PC-9 (cell line): Measurements from ENCODE around the gene SLC10A2. TPM values are rescaled to one million over a fixed set of nuclear protein-coding genes. Genes with fewer than 3 reads are reported as not detected.

Experiments used
- BruUV-seq: library from RNA; stranded (reverse); fragments of 400-500 nt; replicated peaks from 2 replicates; lab custom pipeline; 2021; lab: Mats Ljungman, UMichigan
- CTCF ChIA-PET: fragments of 300-600 bp; sonication (Branson Sonifier 250); formaldehyde crosslinking; loops from one replicate; lab custom pipeline; 2022; ENCODE audit warnings: antibody characterized with exemption; lab: Charles Lee
- POLR2A ChIA-PET: fragments of 300-600 bp; sonication (Branson Sonifier 250); formaldehyde crosslinking; loops from one replicate; lab custom pipeline; 2022; ENCODE audit warnings: antibody characterized with exemption; ENCODE audit not compliant: unreplicated experiment; lab: Charles Lee
- DNase-seq, 2 experiments: peaks; one replicate each; pipeline versions ENCODE4 v3.0.0 to v3.0.0-alpha.2; 2015 to 2022; ENCODE audit warnings: mixed read lengths in 1 of 2
- H2AFZ ChIP-seq: fragments of 200-600 bp; sonication (generic); 2 replicates; pipeline ENCODE4 v1.8.1; 2017; ENCODE audit warnings: antibody characterized with exemption
- H3F3A ChIP-seq: fragments of 200-600 bp; sonication (generic); 2 replicates; pipeline ENCODE4 v1.8.1; 2017; ENCODE audit warnings: antibody characterized with exemption, mild to moderate bottlenecking, low read depth; ENCODE audit not compliant: insufficient read depth
- H3K27ac ChIP-seq: fragments of 200-600 bp; sonication (generic); 2 replicates; pipeline ENCODE4 v1.6.1; 2016; ENCODE audit warnings: mixed run types
- H3K27me3 ChIP-seq: fragments of 200-600 bp; sonication (generic); 2 replicates; pipeline ENCODE4 v1.6.1; 2016; ENCODE audit warnings: low read depth, mixed run types; ENCODE audit not compliant: insufficient read depth
- H3K36me3 ChIP-seq: fragments of 200-600 bp; sonication (generic); 2 replicates; pipeline ENCODE4 v1.6.1; 2016; ENCODE audit warnings: low read depth, mixed run types
- H3K4me1 ChIP-seq: fragments of 200-600 bp; sonication (generic); replicated peaks from 2 replicates; pipeline ENCODE4 v1.6.1; 2016; ENCODE audit warnings: mixed run types; ENCODE audit not compliant: insufficient read depth
- H3K4me2 ChIP-seq: fragments of 200-600 bp; sonication (generic); 2 replicates; pipeline ENCODE4 v1.6.1; 2017; ENCODE audit warnings: mixed run types
- H3K4me3 ChIP-seq: fragments of 200-600 bp; sonication (generic); 2 replicates; pipeline ENCODE4 v1.6.1; 2016; ENCODE audit warnings: mixed run types
- H3K79me2 ChIP-seq: fragments of 200-600 bp; sonication (generic); 2 replicates; pipeline ENCODE4 v1.6.1; 2017; ENCODE audit warnings: low read depth, mixed run types
- H3K9me2 ChIP-seq: fragments of 200-600 bp; sonication (generic); 2 replicates; pipeline ENCODE4 v1.8.1; 2017; ENCODE audit warnings: mild to moderate bottlenecking; ENCODE audit not compliant: insufficient read depth
- H3K9me3 ChIP-seq: fragments of 200-600 bp; sonication (generic); 2 replicates; pipeline ENCODE4 v1.8.1; 2016; ENCODE audit warnings: low read depth; ENCODE audit not compliant: insufficient read depth
- H4K20me1 ChIP-seq: fragments of 200-600 bp; sonication (generic); 2 replicates; pipeline ENCODE4 v1.8.1; 2017; ENCODE audit not compliant: insufficient read depth
- EZH2 ChIP-seq: fragments of 200-600 bp; sonication (generic); IDR thresholded peaks from 2 replicates; pipeline ENCODE4 v1.8.0; 2017; ENCODE audit warnings: antibody characterized with exemption, low read depth
- intact Hi-C: fragments of 100-400 bp; cut with micrococcal nuclease; formaldehyde crosslinking; loops from one replicate; pipeline ENCODE4 v1.10.0; 2022; ENCODE audit not compliant: unreplicated experiment
- total RNA-seq: library from RNA; stranded (reverse); gene quantifications from 2 replicates; pipeline ENCODE4 v1.2.3, GENCODE V29; 2021
- TF ChIP-seq, protein P1 (sequence below): fragments of 200-600 bp; sonication (generic); conservative IDR thresholded peaks from 2 replicates; pipeline ENCODE4 v1.6.1; 2017; ENCODE audit warnings: mixed run types, antibody characterized with exemption, mild to moderate bottlenecking, moderate library complexity

The SLC10A2 gene
- total RNA-seq, 1 experiment from 2014 or later: not detected

DNA sequence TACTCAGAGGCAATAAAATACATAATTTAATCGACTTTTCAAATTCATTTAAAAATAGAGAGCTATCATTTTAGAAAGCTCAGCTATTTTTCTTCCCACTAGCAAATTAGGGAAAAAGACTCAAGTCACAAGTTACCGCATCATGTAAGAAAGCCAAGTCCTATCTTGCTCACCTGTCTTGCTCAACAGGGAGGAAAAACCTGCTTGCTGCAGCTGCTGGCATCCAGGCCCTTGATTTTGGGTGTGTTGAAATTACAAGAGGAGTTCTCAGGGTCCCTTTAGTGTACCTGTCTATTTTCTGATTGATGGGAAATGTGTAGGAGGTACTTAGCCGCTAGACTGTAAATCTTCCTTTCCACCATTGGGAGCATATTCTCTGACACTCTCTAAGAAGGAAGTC, 22.2 kb downstream of the SLC10A2 start:
- TF ChIP-seq EZH2: no peak
- TF ChIP-seq, protein P1, sequence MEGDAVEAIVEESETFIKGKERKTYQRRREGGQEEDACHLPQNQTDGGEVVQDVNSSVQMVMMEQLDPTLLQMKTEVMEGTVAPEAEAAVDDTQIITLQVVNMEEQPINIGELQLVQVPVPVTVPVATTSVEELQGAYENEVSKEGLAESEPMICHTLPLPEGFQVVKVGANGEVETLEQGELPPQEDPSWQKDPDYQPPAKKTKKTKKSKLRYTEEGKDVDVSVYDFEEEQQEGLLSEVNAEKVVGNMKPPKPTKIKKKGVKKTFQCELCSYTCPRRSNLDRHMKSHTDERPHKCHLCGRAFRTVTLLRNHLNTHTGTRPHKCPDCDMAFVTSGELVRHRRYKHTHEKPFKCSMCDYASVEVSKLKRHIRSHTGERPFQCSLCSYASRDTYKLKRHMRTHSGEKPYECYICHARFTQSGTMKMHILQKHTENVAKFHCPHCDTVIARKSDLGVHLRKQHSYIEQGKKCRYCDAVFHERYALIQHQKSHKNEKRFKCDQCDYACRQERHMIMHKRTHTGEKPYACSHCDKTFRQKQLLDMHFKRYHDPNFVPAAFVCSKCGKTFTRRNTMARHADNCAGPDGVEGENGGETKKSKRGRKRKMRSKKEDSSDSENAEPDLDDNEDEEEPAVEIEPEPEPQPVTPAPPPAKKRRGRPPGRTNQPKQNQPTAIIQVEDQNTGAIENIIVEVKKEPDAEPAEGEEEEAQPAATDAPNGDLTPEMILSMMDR: no peak
- POLR2A ChIA-PET: no interaction called here
- CTCF ChIA-PET: no interaction called here
- Histone ChIP-seq H3K4me3 (no peak overlapping the region), H3K4me2 (no peak overlapping the region), H3K27me3 (no peaks in the 10 kb centered on the region), H3K4me1 (no peaks in the 10 kb centered on the region), H3K36me3 (no peaks in the 10 kb centered on the region), H3K79me2 (no peaks in the 10 kb centered on the region), H3F3A (no peaks in the 10 kb centered on the region; the same call in 1 of the 2 replicates), H2AFZ (no peak overlapping the region), H3K9me2 (no peaks in the 10 kb centered on the region; the same call in 1 of the 2 replicates), H3K9me3 (no peaks in the 10 kb centered on the region), H3K27ac (no peak overlapping the region), H4K20me1 (no peaks in the 10 kb centered on the region)
- intact Hi-C loops: no loop called here
- no TSS peak for BruUV-seq
- peak in 1 of 2 experiments; percentile 35 for DNase-seq

GRCh38 chr13:103040006-103040405, 26.2 kb downstream of the SLC10A2 start:
- no peaks in the 10 kb centered on the region for H4K20me1 ChIP-seq
- CTCF ChIA-PET: no interaction called here

DNA sequence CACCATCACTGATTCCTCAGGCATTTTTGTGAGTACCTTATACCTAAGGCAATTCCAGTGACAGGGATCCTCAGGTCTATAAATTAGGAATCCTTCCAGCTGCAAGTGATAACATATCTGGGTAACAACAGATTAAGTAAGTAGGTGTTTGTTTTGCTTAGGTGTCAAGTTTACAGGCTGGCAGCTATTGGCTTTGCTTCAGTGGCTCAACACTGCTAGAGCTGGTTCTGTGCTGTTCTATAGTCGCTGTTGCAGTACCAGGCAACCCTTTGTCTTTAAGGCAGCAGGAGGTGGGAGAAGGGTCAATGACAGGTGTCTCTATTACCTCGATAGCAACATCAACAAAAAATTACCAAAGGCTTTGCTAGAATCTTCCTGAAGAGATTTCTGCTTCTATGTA, 27.0 kb downstream of the SLC10A2 start:
- intact Hi-C loops: no loop called here
- H3K27me3 ChIP-seq: no peaks in the 10 kb centered on the region
- DNase-seq: no peak
- H3F3A ChIP-seq: no peaks in the 10 kb centered on the region
- no peaks in the 10 kb centered on the region for H3K9me3 ChIP-seq
- POLR2A ChIA-PET: no interaction called here
- H4K20me1 ChIP-seq: no peaks in the 10 kb centered on the region
- H3K4me2 ChIP-seq: no peak overlapping the region
- no peaks in the 10 kb centered on the region for H3K4me1 ChIP-seq
- H3K79me2 ChIP-seq: no peaks in the 10 kb centered on the region
- no peak overlapping the region for H2AFZ ChIP-seq
- H3K27ac ChIP-seq: no peak overlapping the region
- TF ChIP-seq, protein P1: no peak
- TF ChIP-seq EZH2: no peak
- H3K4me3 ChIP-seq: no peak overlapping the region
- no peaks in the 10 kb centered on the region for H3K36me3 ChIP-seq
- no TSS peak for BruUV-seq
- CTCF ChIA-PET: no interaction called here
- H3K9me2 ChIP-seq: no peaks in the 10 kb centered on the region; the same call in 1 of the 2 replicates

More at GRCh38 chr13:103040006-103040405, 26.2 kb downstream of the SLC10A2 start:
- Histone ChIP-seq H3K27me3 (no peaks in the 10 kb centered on the region), H3K79me2 (no peaks in the 10 kb centered on the region), H3K4me1 (no peaks in the 10 kb centered on the region), H3K36me3 (no peaks in the 10 kb centered on the region), H3K4me3 (no peak overlapping the region), H3K9me3 (no peaks in the 10 kb centered on the region), H2AFZ (no peak overlapping the region), H3F3A (no peaks in the 10 kb centered on the region), H3K27ac (no peak overlapping the region), H3K9me2 (no peaks in the 10 kb centered on the region; the same call in 1 of the 2 replicates), H3K4me2 (no peak overlapping the region)
- no TSS peak for BruUV-seq
- no peak for TF ChIP-seq EZH2
- POLR2A ChIA-PET: no interaction called here
- intact Hi-C loops: no loop called here
- no peak for DNase-seq

- intact Hi-C loops: no loop called here
- Histone ChIP-seq H3K27ac (no peak overlapping the region), H3K9me2 (no peaks in the 10 kb centered on the region; the same call in 1 of the 2 replicates), H4K20me1 (no peaks in the 10 kb centered on the region), H3K27me3 (no peaks in the 10 kb centered on the region), H3K9me3 (no peaks in the 10 kb centered on the region), H2AFZ (no peak overlapping the region), H3K4me1 (peaks cover 4% of the 10 kb centered on the region; the same call in 1 of the 2 replicates), H3K79me2 (no peaks in the 10 kb centered on the region), H3K36me3 (no peaks in the 10 kb centered on the region), H3F3A (no peaks in the 10 kb centered on the region), H3K4me3 (no peak overlapping the region), H3K4me2 (no peak overlapping the region)
- ChIA-PET POLR2A (no interaction called here), CTCF (no interaction called here)
- no peak for TF ChIP-seq EZH2
- TF ChIP-seq, protein P1: no peak
- no TSS peak for BruUV-seq
- DNase-seq: no peak
Measured at GRCh38 chr13:103036268-103036667, 29.9 kb downstream of the SLC10A2 start.
